ENCODE results near the gene ECE1.
A peak's percentile ranks its signal among the peaks of the same experiment; 100 is the strongest.

Gene ECE1

DNA sequence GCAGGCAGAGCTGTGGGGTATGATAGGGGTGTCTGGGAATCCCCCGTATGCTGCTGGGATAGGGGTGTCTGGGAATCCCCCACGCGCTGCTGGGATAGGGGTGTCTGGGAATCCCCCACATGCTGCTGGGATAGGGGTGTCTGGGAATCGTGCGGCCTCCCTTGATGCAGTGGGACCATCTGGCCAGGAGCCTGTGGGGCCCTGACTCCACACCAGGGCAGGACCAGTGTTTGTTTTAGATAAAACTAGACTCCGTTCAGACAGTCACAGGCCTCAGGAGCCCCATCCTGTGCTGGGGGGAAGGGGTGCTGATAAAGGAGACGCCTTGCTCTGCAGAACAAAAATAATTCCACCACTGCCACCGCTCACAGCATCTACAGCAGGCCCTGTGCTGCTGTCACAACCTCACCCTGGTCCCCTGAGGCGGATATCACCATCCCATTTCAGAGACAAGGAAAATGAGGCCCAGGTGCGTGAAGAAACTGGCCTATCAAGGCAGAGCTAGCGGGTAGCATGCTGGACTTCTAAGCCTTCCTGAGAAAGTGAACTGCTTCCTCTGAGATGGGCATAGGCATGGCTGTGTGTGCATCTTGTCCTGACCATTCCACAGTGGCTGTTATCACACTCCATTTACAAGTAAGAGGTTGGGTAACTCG lies 24.0 kb downstream of the ECE1 start:
- DNase-seq, result no peak

DNA sequence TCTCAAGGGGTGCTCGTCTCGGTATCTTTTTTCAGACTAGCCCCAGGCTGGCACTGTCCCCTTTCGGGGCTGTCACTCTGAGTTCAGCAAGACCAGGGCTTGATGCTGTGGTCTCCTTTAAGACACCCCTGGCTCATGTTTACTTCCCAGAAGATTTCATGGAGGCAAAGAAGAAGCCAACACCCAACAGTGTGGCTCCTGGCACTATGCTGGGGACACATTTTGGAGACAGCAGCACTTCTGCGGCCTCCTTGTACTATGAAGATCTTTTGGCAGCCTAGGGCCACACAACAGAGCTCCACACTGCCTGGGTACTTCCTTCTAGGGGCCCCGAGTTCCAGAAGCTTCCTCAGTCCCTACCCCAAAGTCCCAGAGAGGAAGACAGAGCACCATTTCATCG lies 24.6 kb downstream of the ECE1 start:
- DNase-seq, result no peak

DNA sequence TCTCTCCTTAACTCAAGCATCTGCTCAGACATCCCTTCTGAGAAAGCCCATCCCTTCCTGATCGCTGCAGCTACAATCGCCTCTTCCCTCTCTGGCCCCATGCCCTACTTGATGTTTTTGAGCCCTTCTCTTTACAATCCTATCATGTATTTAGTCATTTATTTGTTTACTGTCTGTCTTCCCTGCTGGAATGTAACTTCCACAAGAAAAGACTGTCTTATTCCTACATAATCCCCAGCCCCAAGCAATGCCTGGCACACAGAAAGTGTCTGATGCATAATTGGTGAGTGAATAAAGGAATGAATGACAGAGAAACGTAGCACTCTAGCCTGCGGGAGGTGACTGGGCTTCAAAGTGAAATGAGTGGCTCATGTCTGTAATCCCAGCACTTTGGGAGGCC lies 25.4 kb downstream of the ECE1 start:
- no peak for DNase-seq

- DNase-seq, result no peak
These were observed 26.5 kb downstream of the ECE1 start for GRCh38 chr1:21263653-21264225.

DNA sequence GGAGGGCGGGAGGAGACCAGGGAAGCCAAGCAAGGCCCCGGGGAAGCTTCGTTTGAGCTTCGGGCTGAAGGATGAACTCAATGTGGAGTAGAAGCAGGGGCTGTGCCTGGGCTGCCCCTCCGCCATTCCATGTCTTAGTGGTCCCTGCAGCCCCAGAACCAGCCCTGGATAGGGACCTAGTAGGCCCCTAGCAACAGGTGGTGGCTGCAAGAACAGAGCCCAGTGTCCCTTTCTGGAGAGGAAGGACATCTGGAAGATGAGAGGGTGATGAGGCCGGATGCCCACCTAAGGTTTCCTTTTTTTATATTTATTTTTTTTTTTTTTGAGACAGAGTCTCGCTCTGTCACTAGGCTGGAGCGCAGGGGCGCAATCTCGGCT lies 27.2 kb downstream of the ECE1 start:
- DNase-seq, result no peak

- DNase-seq, result no peak
These were observed 27.8 kb downstream of the ECE1 start for GRCh38 chr1:21262293-21263051.

GRCh38 chr1:21261551-21262292 lies 28.5 kb downstream of the ECE1 start:
- DNase-seq, result peak; percentile 28

DNA sequence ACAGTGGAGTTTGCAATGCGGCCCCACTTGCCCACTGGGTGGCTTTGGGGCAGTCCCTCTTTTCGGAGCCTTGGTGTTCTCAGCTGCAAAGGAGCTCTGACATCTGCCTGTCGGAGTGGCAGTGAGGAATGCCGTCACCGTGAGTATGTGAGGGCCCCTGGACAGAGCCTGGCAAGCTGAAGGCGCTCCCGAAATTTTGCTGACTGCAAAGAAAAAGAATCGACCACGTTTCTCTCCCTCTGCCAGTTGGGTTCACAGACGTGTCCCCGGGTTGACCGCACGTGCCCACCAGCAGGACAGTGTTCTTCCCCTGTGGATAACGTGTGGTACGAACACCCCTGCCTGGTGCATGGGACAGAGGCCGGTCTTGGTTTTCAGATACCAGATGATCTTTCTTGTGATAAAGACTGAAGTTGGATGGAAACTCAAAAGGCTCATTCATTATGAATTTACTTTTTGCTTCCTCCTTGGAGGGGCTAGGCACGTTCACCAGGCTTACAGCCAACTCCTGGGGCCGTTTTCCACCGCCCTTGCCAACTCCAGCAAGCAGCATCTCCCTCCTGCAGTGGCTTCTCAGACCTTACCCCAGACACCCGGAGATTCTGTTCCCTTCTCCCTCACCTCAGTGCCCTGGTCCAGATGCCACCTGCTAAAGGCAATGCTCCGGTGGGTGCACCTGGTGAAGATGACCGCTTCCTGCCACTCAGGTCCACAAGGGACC lies 29.7 kb downstream of the ECE1 start:
- no peak for DNase-seq

DNA sequence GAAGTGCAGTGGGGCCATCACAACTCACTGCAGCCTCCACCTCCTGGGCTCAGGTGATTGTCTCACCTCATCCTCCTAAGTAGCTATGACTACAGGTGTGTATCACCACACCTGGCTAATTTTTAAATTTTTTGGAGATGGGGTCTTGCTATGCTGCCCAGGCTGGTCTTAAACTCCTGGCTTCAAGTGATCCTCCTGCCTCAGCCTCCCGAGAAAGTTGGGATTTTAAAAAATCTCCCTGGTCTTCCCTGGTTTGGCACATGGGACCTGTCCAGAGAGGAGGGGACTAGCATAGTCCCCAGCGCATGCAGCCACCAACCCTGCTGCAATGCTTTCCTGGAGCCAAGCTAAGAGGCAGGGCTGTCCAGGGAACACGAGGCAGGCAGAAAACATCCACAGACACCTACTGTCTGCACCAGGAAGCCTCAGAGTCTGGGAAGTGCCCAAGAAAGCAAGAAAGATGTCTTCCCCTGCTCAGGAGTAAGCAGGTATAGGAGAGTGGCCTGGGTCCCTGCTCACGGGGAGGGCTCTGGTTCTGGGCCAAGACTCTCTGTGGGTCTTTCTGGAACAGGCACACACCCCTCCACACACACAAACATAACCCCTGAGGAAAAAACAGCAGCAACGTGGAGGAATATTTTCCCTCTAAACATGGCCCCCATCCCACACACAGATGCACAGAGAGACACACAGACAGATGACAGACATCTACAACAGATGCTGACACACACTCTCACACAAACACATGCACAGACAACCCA lies 30.8 kb downstream of the ECE1 start:
- no peak for DNase-seq

GRCh38 chr1:21258331-21259134 lies 31.7 kb downstream of the ECE1 start:
- no peak for DNase-seq

DNA sequence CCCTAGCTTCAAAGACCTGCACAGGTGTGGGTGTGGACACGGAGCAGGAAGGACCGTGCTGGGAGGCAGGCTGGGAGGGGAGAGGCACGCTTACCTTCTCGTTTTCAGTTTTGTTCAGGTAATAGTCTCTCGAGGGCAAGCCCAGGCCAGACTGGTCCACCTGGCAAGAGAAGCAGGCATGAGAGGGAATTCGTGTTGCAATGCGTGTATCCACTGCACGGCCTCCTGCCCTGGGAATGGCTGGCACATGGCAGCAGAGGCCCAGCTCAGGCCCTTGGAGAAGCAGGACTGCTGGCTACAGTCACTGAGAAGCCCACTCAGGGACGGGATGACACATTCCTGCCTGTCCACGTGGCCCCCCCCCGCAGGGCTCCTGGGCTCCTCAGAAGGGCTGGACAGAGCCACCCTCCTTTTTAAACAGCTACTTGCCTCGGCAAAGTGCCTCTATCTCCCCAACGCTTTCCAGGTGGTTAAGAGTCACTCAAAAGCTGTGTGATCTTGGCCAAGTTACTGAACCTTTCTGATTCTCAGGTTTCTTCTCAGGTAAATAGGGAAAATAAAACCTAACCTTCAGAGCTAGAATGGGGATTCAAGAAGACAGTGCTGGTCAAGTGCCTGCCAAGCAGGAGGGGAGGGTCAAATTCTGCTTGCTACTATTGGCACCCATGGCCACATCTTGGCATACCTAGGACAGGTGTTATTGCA lies 32.7 kb downstream of the ECE1 start:
- DNase-seq, result no peak

DNA sequence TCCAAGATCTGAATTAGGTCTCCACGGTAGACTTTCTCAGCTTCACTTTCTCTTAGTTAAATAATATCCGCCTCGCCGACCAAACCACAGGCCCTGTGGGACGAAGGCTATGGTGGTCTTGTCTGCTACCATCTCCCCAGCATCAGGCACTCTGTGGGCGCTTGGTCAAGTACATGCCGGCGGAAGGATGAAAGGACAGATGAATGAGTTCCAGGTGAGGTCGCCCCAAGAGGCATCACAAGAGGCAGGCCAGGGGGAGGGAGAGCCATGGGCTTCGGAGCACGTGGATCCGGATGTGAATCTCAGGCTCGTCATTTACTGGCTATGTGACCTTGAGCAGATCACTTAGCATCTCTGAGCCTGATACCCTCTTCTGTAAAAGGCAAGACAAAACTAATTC lies 33.5 kb downstream of the ECE1 start:
- no peak for DNase-seq

DNA sequence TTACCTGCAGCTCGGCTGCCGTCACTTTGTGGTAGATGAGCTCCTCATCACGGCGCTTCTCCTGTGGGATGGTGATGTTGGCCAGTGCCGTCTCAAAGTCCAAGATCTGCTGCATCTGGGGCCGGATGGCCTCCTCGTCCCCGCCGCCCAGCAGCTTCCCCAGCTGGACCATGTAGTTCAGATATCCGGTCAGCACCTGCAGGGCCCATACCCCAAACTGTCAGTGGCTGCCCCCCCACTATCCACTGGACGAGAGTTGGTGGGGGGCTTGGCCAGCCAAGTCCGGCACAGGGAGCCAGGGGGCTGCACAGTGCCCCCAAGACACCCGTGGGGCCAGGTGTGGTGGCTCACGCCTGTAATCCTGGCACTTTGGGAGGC lies 34.3 kb downstream of the ECE1 start:
- no peak for DNase-seq

- peak; percentile 11 for DNase-seq
These were observed 34.9 kb downstream of the ECE1 start for GRCh38 chr1:21255284-21255942.

DNA sequence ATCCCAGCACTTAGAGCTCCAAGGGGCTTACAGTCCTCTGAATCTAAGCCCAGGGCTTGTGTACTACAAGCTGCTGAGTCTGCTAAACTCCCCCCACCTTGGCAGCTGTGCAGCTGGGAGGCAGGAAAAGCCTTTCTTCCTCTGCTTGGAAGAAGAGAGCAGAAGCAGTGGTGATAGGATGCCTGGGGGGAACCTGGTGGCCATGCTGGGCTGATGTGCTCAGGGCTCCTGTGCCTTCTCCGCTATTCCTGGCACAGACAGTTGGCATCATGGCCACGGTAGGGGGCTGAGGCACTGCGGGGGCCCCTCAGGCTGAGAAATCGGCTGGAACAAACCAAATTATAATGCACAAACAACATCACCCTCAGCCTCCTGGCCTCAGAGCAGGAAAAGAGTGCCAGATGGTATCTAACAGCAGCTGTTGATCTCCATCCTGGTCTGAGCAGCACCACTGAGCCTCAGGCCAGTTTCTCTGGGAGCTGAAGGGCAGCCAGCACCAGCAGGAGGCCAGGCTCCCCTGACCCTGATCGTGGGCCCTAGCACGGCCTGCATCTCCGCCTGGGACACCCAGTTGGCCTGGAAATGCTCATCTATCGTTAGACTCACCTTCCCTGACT lies 35.8 kb downstream of the ECE1 start:
- DNase-seq, result no peak

DNA sequence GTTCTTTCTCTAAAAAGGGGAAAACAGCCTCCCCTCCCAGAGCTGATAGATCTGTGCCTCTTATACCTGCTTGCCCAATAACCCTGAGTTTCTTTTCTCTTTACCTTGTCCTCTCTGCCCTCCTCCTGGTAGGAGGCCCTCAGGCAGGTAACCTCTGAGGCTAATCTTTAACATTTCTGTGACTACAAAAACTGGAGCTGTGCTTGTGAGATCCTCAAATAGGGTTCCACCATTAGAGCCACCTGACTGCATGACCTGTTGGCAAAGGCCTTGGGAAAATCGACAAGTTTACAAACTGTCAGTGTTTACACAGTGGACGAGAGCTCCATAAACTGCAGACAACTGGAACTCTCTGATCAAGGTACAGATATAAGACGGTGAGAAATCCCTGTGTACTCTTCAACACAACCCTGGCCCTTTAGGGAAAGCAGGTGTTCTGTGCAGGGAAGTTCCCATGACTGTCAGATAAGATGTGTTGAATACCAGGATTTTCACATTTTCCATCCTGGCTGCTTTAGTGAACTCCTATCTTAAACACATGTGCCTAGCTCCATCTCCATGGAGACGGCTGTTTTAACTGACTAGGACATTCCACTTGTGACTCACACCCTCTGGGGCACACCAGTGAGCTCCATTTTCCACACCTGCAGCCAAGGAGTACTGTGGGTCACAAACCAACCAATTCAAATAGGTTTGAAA lies 38.3 kb downstream of the ECE1 start:
- DNase-seq, result no peak

GRCh38 chr1:21249940-21250493 lies 40.2 kb downstream of the ECE1 start:
- no peak for DNase-seq

GRCh38 chr1:21247892-21248715 lies 42.2 kb downstream of the ECE1 start:
- DNase-seq, result no peak

All from SIG-M5 (cell line).